Hippocampal formation (tissue), 2 donors: ENCODE results near the gene RNU6-1.

Experiments
- DNase-seq, 2 donors: peaks; one replicate each; lab custom pipeline; 2025; lab: John Stamatoyannopoulos, UW

Gene RNU6-1

DNA sequence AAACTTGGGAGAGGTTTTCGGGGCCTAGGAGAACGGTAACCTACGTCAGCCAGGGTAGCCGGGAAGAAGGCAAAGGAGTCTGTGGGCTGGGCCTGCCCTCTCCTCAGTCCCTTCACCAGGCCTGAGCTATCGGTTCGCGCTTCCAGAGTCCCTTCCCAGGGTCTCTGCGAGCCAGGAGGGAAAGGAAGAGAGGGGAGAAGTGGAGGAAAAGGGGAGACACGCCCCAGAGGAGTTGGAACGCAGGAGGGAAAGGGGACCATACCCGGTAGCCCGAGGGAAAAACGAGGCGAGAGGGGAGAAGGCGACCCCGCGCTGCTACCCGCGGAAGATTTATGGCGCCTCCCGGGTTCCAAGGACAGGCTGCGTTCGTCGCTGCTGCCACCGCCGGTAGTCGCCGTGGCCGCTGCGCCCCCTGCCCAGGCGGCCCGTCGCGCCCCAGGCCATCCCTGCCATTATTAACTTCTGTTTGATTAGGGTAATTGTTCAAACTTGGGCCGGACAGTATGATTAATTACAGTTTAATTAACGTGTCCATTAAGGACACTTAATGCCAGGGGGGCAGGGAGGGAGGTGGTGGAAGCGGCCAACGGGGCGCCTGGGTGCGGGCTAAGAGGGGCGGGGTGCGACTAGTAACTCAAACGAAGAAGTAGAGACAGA is 17.9 kb downstream of the RNU6-1 start:
- DNase-seq: no peak

DNA sequence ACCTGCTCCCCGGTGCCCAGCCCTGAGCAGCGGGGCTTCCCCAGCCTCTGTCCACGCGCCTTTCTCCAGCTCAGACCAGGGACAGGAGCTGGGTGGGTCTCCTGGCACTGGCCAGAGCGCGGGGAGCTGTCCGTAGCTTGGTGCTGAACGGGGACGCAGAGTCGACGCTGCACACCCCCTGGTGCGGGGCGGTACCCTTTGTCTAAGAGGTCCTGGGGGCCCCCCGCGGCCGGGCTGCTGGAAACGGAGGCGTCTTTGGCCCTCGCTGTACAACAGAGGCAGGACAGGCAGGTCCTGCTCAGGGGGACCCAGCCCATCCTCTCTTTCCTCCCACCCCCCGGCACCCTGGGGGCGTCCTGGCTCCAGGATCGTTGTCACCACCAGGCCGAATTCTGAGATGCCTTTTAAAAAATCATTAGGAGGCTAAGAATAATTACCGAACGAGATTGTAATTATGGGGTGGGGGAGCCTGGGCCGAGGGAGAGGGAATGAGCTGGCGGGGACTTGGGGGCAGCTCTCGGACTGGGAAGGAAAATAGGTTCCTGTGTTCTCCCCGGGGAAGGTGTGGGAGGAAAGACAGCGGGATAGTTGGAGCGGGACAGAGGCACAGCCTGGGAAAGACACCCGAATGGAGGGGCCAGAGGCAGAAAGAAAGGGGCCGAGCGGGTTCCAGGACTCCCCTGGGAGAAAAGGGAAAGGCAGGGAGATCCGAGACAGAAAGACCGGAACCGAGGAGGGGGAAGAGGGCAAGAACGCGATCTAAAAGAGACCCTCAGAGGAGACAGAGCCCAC is 18.7 kb downstream of the RNU6-1 start:
- DNase-seq: no peak

GRCh38 chr15:67820122-67820991 is 19.5 kb downstream of the RNU6-1 start:
- DNase-seq: no peak

DNA sequence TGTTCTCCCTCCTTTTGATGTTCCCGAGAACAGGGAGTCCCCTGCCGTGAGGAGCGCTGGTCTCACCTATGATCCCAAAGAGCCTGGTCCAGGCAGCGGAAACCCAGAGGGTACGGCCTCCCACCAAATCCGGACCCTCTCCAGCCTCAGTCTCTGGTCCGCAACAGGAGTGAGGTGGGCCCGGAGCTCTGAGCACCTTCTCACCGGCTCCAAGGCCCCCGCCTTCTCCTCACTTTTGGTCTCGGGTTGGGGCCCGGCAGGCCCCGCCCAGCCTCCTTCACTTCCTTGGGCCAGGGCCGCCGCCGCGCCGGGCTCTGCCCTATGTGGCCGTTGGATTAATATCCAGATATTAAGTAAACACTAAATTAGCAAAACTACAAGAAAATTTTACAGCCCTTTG is 20.2 kb downstream of the RNU6-1 start:
- DNase-seq: no peak

DNA sequence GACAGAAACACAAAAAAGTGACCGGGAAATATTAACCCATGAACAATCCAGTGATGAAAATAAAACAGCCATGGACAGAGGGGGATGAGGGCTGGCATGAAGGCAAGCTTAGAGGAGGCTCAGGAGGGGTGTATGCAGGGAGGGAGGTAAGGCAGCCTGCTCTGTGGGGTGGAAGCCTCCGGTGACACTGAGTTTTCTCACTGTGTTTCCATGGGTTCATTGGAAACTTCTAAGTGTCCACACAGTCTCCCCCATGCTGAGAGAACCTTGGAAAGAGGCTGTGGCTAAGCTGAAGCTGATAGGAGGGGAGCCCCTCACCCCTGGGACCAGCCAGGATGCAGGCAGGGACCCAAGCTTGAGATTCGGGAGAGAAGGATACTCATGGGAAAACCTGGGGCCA is 21.4 kb downstream of the RNU6-1 start:
- no peak for DNase-seq

DNA sequence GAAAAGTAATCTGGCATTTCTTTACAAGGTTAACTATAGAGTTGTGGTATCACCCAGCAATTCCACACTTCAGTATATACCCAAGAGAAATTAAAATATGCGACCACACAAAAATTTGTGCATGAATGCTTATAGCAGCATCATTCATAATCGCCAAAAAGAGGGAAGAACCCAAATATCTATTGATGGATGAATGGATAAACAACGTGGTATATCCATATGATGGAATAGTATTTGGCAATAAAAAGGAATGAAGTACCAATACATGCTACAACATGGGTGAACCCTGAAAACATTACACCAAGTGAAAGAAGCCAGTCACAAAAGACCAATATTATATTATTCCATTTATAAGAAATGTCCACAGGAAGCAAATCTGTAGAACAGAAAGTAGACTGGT is 23.2 kb downstream of the RNU6-1 start:
- no peak for DNase-seq

DNA sequence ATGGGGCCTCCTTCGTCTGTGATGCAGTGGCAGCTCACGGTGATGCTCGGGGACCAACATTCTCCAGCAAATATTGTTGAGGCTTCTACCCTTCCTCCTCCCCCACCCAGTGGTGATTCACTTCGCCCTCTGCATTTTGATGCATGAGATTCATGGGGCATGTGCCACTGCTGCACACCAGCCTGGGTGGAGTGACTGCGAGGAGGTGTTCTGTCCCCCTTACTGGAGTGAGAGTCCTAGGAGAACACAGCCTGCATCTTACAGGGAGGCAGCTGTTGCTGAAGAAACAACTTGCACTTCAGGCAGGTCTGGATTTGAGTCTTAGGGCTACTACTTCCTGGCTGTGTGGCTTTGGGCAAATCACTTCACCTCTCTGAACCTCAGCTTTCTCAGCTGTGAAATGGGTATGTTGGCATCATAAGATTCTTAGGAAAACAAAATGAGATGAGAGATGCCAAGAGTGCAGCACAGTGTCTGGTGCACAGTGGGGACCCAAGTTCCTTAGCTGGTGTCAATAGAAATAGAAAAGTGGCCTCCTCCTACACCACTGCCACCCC is 24.7 kb downstream of the RNU6-1 start:
- DNase-seq: no peak

DNA sequence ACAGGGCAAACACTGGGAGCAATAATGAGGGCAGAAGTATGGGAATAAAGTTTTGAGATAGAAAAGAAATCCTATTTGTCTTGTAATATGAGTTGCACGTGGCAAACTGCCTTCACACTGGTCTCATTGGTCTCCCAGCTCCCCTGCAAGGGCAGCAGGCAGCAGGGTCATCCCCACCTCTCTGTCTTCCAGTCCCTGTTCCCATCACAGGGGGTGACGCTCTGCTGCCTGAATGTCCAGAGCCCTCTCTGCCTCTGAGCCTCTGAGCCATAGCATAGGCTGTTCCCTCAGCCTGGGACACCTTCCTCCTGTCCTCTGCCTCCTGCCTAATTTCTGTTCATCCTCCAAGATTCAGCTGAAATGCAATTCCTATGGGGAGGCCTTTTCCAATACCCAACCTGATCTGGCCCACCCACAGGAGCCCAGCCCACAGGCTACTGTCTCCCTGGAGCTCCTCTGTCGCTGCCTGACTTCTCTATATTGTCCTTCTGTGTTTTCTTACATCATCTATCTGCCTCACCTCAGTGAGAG is 26.7 kb downstream of the RNU6-1 start:
- DNase-seq: no peak

- no peak for DNase-seq
These were observed 27.6 kb downstream of the RNU6-1 start for GRCh38 chr15:67812241-67812644.

GRCh38 chr15:67809866-67810265 is 30.0 kb downstream of the RNU6-1 start:
- no peak for DNase-seq

- no peak for DNase-seq
These were observed 30.4 kb downstream of the RNU6-1 start for GRCh38 chr15:67809441-67809840.

DNA sequence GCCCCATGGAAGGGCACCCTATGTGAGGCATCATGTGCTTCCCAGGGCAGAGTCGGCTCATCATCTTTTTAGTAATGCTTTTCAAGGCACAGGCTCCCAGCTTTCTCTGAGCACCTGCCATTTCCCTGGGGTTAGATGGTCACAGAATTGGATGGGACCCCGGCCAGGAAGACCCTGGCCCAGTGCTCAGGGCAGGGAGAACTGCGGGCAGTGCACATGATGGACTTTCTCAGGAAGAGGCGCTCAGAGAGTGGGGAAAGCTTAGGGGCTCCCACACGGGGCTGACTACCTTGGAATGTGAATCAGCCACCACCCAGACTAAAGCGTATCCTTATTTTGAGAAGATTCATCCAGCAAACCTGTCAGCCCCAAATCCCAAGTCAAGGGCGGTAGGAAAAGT is 31.0 kb downstream of the RNU6-1 start:
- no peak for DNase-seq

DNA sequence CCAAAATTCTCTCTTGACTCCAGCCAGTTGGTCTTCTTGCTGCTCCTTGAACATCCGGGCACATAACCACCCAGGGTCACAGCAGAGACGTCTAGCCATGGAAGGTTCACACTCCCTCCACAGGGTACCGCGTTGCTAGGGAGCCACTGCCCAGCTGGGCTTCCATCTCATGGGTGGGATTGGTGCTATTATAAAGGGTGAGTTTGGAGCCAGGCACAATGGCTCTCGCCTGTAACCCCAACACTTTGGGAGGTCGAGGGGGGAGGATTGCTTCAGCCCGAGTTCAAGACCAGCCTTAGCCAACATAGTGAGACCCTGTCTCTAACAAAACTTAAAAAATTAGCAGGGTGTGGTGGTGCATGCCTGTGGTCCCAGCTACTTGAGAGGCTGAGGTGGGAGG is 32.0 kb downstream of the RNU6-1 start:
- no peak for DNase-seq

GRCh38 chr15:67807141-67807540 is 32.7 kb downstream of the RNU6-1 start:
- no peak for DNase-seq

DNA sequence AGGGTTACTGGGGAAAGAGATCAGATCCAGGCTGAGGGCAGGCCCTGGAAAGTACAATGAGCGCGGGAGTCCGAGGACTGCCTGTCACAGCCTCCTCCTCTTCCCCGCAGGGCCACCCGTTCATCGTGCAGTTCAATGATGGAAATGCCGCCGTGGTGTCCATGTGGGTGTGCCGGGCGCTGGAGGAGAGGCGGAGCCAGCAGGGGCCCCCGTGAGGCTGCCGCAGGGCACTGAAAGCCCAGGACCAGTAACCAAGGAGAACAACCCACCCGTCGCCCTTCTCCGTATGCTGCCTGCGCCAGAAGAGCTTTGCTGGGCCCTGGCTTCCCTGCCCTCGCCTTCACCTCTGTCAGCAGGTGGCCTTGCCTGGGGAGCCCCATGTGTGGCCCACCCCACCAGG is 33.3 kb downstream of the RNU6-1 start:
- no peak for DNase-seq

DNA sequence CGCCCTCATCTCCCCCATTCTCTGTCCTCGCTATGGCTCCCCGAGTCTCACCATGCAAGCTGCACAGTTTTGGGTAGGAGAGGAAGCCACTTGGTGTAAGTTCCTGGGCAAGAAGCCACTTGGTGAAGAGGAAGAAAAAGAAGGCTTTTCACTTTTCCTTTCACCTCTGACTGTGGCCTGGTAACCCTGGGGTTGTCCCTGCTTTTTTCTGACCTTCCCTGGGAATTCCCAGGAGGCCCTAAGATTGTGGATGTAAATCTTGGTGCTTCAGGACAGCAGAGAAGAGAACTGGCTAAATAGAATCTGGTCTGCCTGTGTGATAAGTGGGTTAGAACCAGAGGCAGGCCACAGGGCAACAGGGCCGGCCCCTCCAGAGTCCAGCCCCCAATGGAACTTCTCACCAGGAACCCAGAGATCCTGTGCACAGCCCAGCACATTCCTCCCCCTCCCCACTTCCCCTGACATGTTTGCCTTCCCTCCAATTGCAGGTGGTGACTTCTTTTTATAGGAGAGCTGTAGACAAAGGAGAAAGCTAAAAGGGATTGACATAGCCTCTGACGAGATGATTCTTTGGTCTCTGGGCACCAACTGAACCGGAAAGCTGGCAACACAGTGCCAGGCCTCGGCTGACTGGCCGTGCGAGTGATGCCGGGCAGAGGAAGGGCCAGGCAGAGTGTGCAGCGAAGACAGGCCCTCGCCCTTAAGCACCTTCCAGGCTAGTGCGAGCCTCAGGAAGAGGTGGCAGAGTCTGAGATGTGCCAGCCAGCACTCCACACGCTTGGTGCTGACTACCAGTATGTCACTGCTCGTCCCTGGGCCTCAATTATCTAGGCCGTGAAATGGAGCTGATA is 34.0 kb downstream of the RNU6-1 start:
- DNase-seq: no peak

- no peak for DNase-seq
These were observed 34.7 kb downstream of the RNU6-1 start for GRCh38 chr15:67805008-67805665.

- no peak for DNase-seq
These were observed 35.6 kb downstream of the RNU6-1 start for GRCh38 chr15:67803996-67804843.

DNA sequence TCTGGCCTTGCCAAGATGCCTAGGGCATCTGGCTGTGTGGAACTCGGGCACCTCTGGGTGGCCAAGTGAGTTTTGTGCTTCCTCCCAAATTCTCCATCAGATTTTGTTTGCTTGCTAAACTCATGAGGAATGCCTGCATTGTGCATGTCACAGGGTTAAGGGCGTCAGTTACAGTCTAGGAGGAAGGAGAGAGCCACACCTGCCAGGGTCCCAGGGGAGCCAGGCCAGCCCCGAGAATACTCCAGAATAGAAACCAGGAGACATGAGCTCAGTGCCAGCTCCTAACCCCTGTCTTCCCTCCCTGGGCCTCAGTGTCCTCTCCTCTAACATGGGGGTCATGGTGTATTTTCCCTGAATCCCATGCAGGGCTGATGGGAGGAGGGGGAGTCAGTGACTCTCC is 36.5 kb downstream of the RNU6-1 start:
- no peak for DNase-seq
